ENCODE measurements around the gene THAP10. TPM values are rescaled to one million over a fixed set of nuclear protein-coding genes. Genes with fewer than 3 reads are reported as not detected.

The THAP10 gene
- total and polyA plus RNA-seq, 9 of the 15 experiments (the other 6 are each of a cell fraction or from before 2014, with no cell fraction given), result 0.04 to 0.28 (median 0.09) TPM; not detected in 3

DNA sequence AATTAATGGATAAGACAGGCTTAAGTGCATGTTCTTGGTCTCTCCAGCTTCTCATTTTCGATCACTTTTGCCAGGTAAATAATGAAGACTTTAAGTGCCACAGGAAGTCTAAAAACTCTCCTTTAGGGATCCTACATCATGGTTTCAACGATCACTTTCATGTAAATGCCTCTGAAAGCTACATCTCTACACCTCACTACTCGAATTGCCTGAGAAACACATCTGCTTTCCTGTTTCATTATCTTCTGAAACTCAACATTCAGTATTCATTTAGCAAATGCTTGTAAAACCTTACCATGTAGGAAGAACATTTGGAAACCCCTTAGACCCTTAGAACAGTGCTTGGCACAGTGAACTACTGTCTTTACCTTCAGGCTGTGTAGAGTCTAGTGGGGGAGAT, 16.2 kb downstream of the THAP10 start (continued):
- TF ChIP-seq, protein P1, sequence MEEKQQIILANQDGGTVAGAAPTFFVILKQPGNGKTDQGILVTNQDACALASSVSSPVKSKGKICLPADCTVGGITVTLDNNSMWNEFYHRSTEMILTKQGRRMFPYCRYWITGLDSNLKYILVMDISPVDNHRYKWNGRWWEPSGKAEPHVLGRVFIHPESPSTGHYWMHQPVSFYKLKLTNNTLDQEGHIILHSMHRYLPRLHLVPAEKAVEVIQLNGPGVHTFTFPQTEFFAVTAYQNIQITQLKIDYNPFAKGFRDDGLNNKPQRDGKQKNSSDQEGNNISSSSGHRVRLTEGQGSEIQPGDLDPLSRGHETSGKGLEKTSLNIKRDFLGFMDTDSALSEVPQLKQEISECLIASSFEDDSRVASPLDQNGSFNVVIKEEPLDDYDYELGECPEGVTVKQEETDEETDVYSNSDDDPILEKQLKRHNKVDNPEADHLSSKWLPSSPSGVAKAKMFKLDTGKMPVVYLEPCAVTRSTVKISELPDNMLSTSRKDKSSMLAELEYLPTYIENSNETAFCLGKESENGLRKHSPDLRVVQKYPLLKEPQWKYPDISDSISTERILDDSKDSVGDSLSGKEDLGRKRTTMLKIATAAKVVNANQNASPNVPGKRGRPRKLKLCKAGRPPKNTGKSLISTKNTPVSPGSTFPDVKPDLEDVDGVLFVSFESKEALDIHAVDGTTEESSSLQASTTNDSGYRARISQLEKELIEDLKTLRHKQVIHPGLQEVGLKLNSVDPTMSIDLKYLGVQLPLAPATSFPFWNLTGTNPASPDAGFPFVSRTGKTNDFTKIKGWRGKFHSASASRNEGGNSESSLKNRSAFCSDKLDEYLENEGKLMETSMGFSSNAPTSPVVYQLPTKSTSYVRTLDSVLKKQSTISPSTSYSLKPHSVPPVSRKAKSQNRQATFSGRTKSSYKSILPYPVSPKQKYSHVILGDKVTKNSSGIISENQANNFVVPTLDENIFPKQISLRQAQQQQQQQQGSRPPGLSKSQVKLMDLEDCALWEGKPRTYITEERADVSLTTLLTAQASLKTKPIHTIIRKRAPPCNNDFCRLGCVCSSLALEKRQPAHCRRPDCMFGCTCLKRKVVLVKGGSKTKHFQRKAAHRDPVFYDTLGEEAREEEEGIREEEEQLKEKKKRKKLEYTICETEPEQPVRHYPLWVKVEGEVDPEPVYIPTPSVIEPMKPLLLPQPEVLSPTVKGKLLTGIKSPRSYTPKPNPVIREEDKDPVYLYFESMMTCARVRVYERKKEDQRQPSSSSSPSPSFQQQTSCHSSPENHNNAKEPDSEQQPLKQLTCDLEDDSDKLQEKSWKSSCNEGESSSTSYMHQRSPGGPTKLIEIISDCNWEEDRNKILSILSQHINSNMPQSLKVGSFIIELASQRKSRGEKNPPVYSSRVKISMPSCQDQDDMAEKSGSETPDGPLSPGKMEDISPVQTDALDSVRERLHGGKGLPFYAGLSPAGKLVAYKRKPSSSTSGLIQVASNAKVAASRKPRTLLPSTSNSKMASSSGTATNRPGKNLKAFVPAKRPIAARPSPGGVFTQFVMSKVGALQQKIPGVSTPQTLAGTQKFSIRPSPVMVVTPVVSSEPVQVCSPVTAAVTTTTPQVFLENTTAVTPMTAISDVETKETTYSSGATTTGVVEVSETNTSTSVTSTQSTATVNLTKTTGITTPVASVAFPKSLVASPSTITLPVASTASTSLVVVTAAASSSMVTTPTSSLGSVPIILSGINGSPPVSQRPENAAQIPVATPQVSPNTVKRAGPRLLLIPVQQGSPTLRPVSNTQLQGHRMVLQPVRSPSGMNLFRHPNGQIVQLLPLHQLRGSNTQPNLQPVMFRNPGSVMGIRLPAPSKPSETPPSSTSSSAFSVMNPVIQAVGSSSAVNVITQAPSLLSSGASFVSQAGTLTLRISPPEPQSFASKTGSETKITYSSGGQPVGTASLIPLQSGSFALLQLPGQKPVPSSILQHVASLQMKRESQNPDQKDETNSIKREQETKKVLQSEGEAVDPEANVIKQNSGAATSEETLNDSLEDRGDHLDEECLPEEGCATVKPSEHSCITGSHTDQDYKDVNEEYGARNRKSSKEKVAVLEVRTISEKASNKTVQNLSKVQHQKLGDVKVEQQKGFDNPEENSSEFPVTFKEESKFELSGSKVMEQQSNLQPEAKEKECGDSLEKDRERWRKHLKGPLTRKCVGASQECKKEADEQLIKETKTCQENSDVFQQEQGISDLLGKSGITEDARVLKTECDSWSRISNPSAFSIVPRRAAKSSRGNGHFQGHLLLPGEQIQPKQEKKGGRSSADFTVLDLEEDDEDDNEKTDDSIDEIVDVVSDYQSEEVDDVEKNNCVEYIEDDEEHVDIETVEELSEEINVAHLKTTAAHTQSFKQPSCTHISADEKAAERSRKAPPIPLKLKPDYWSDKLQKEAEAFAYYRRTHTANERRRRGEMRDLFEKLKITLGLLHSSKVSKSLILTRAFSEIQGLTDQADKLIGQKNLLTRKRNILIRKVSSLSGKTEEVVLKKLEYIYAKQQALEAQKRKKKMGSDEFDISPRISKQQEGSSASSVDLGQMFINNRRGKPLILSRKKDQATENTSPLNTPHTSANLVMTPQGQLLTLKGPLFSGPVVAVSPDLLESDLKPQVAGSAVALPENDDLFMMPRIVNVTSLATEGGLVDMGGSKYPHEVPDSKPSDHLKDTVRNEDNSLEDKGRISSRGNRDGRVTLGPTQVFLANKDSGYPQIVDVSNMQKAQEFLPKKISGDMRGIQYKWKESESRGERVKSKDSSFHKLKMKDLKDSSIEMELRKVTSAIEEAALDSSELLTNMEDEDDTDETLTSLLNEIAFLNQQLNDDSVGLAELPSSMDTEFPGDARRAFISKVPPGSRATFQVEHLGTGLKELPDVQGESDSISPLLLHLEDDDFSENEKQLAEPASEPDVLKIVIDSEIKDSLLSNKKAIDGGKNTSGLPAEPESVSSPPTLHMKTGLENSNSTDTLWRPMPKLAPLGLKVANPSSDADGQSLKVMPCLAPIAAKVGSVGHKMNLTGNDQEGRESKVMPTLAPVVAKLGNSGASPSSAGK (IDR thresholded peaks at IDR 0.05), result no peak
- no peak for TF ChIP-seq NFXL1 (CRISPR knock-in tag; IDR thresholded peaks at IDR 0.05)

Measured in K562 (cell line).